Endothelial cell of umbilical vein (primary cell): ENCODE data around the gene C2orf69. TPM values are rescaled to one million over a fixed set of nuclear protein-coding genes. Genes with fewer than 3 reads are reported as not detected.

Experiments
- BruUV-seq: library from RNA; stranded (reverse); fragments of 400-500 nt; replicated peaks from 2 replicates; lab custom pipeline; 2021; lab: Mats Ljungman, UMichigan
- CTCF ChIA-PET: fragments of 300-600, 350-600 bp; sonication (Branson Sonifier 250); formaldehyde crosslinking; loops from one replicate; lab custom pipeline; 2021; ENCODE audit warnings: antibody characterized with exemption, inconsistent platforms; lab: Charles Lee
- POLR2A ChIA-PET: fragments of 300-600, 350-600 bp; sonication (Branson Sonifier 250); formaldehyde crosslinking; loops from one replicate; lab custom pipeline; 2021; ENCODE audit warnings: antibody characterized with exemption, inconsistent platforms; lab: Charles Lee
- DNase-seq: peaks from one replicate; pipeline ENCODE4 v3.0.0-alpha.2; 2011; ENCODE audit warnings: low read depth, low spot score
- FAIRE-seq: peaks from 2 replicates; lab custom pipeline; 2011; peaks lifted over from hg19 to GRCh38; lab: Jason Lieb, UNC
- H2AFZ ChIP-seq: 2 replicates; pipeline ENCODE4 v1.6.0; 2012; ENCODE audit warnings: low read depth, low read length, control low read depth, inconsistent platforms
- H3K27ac ChIP-seq: 2 replicates; pipeline ENCODE4 v1.5.1; 2011; ENCODE audit warnings: low read depth, mild to moderate bottlenecking, control low read depth, low read length, moderate library complexity; ENCODE audit not compliant: insufficient read depth
- H3K27me3 ChIP-seq, 2 experiments: 2 replicates each; pipeline versions ENCODE4 v1.6.0 to v1.6.1; 2011; ENCODE audit warnings: low read length in 2 of 2, mixed read lengths in 1 of 2; ENCODE audit not compliant: control insufficient read depth in 2 of 2, insufficient read depth in 2 of 2
- H3K36me3 ChIP-seq, 2 experiments: 2 replicates in 1 of 2; 3 replicates in 1 of 2; pipeline ENCODE4 v1.5.1; 2011; ENCODE audit warnings: low read length in 2 of 2, mild to moderate bottlenecking in 1 of 2, moderate library complexity in 1 of 2; ENCODE audit not compliant: control insufficient read depth in 2 of 2, insufficient read depth in 2 of 2; ENCODE audit errors: extremely low read depth in 1 of 2
- H3K4me1 ChIP-seq: 3 replicates; pipeline ENCODE4 v1.5.1; 2011; ENCODE audit warnings: mild to moderate bottlenecking, low read length; ENCODE audit not compliant: control insufficient read depth, insufficient read depth; ENCODE audit errors: extremely low read depth
- H3K4me2 ChIP-seq: 2 replicates; pipeline ENCODE4 v1.6.1; 2011; ENCODE audit warnings: low read length, control low read depth, mixed read lengths; ENCODE audit not compliant: insufficient read depth
- H3K4me3 ChIP-seq, 3 experiments: fragments of 200-600 bp in 1 of 3; sonication (generic), shearing (Covaris generic) in 1 of 3; replicated peaks in 1 of 3; 2 replicates each; pipeline ENCODE4 v1.5.1; 2011 to 2016; ENCODE audit warnings: control low read depth in 3 of 3, low read length in 3 of 3, mild to moderate bottlenecking in 2 of 3, inconsistent platforms in 1 of 3, low read depth in 1 of 3, moderate library complexity in 1 of 3; ENCODE audit not compliant: insufficient read depth in 1 of 3
- H3K79me2 ChIP-seq: 2 replicates; pipeline ENCODE4 v1.6.0; 2012; ENCODE audit warnings: low read length, inconsistent platforms; ENCODE audit not compliant: control insufficient read depth, insufficient read depth
- H3K9ac ChIP-seq: replicated peaks from 2 replicates; pipeline ENCODE3; 2011; ENCODE audit warnings: low read length, control low read depth; ENCODE audit not compliant: insufficient read depth; ENCODE audit errors: extremely low read depth
- H3K9me1 ChIP-seq: replicated peaks from 3 replicates; pipeline ENCODE4 v1.6.0; 2011; ENCODE audit warnings: mild to moderate bottlenecking, low read length; ENCODE audit not compliant: control insufficient read depth, insufficient read depth; ENCODE audit errors: extremely low read depth
- H3K9me3 ChIP-seq: replicated peaks from 2 replicates; pipeline ENCODE4 v1.5.1; 2012; ENCODE audit warnings: low read length, inconsistent platforms; ENCODE audit not compliant: control insufficient read depth, insufficient read depth
- H4K20me1 ChIP-seq: replicated peaks from 2 replicates; pipeline ENCODE3; 2011; ENCODE audit warnings: mild to moderate bottlenecking, low read length; ENCODE audit not compliant: control insufficient read depth, insufficient read depth; ENCODE audit errors: extremely low read depth
- EZH2 ChIP-seq: IDR thresholded peaks from 2 replicates; pipeline ENCODE4 v1.6.1; 2012; ENCODE audit warnings: borderline replicate concordance, low read depth, mild to moderate bottlenecking, moderate library complexity, low read length, inconsistent platforms; ENCODE audit not compliant: severe bottlenecking
- FOS ChIP-seq: IDR thresholded peaks from 2 replicates; pipeline ENCODE4 v1.6.1; 2011; ENCODE audit warnings: mild to moderate bottlenecking, low read length, moderate library complexity, borderline replicate concordance; ENCODE audit not compliant: insufficient read depth
- GATA2 ChIP-seq: IDR thresholded peaks from 2 replicates; pipeline ENCODE4 v1.7.0; 2011; ENCODE audit warnings: low read depth, mild to moderate bottlenecking, moderate library complexity, mixed read lengths, low read length; ENCODE audit not compliant: insufficient read length, insufficient read depth
- JUN ChIP-seq: IDR thresholded peaks from 2 replicates; pipeline ENCODE4 v1.6.1; 2011; ENCODE audit warnings: borderline replicate concordance, low read depth; ENCODE audit not compliant: insufficient read length, insufficient read depth
- MAX ChIP-seq: IDR thresholded peaks from 2 replicates; pipeline ENCODE4 v1.6.1; 2011; ENCODE audit not compliant: insufficient read depth, insufficient read length
- MYC ChIP-seq: IDR thresholded peaks from one replicate; pipeline ENCODE4 v1.6.1; 2011; ENCODE audit warnings: mild to moderate bottlenecking, low read depth, low read length
- POLR2A ChIP-seq: IDR thresholded peaks from 2 replicates; pipeline ENCODE4 v1.6.1; 2012; ENCODE audit warnings: low read depth, mild to moderate bottlenecking, control low read depth, low read length
- POLR2AphosphoS5 ChIP-seq: IDR thresholded peaks from 2 replicates; pipeline ENCODE4 v1.6.1; 2012; ENCODE audit warnings: low read depth, mild to moderate bottlenecking, control low read depth, low read length, moderate library complexity; ENCODE audit not compliant: insufficient read depth
- dilution Hi-C: fragments of 300-500 bp; cut with MboI; formaldehyde crosslinking; loops from one replicate; pipeline ENCODE4 v1.15.0; 2019; ENCODE audit warnings: low sequenced_read_pairs; ENCODE audit not compliant: extremely low pct_ligation_motif_present
- intact Hi-C: fragments of 100-400 bp; cut with micrococcal nuclease; formaldehyde crosslinking; loops from one replicate; pipeline ENCODE4 v1.10.0; 2022
- polyA plus RNA-seq, 4 experiments: library from polyadenylated mRNA; depleted of rRNA in 3 of 4; stranded (reverse) in 3 of 4; unstranded in 1 of 4; fragments of >200 nt; gene quantifications; 2 replicates each; pipeline versions ENCODE4 v1.2.1 to v1.2.3, GENCODE V29; 2011 to 2012; ENCODE audit warnings: missing spikeins in 1 of 4
- total RNA-seq: library from RNA; stranded (reverse); gene quantifications from 2 replicates; pipeline ENCODE4 v1.2.3, GENCODE V29; 2021
- TF ChIP-seq, protein P1 (sequence below), 2 donors: IDR thresholded peaks; 1 replicate in 1 of 2; 2 replicates in 1 of 2; pipeline ENCODE4 v1.5.1; 2011; ENCODE audit warnings: low read length in 2 of 2, mild to moderate bottlenecking in 2 of 2, moderate library complexity in 2 of 2, control low read depth in 1 of 2, inconsistent platforms in 1 of 2, low read depth in 1 of 2; ENCODE audit not compliant: insufficient read depth in 1 of 2; ENCODE audit errors: extremely low read depth in 1 of 2

C2orf69 gene
- total and polyA plus RNA-seq, 2 donors (not counting 3 experiments of a cell fraction or from before 2014, with no cell fraction given) = 1.7 to 12.9 TPM

- Histone ChIP-seq H3K9me1 (no peaks in the 10 kb centered on the region), H2AFZ (no peak overlapping the region), H3K79me2 (no peaks in the 10 kb centered on the region), H3K36me3 (no peaks in the 10 kb centered on the region), H3K4me3 (no peak overlapping the region), H4K20me1 (no peaks in the 10 kb centered on the region), H3K27me3 (peaks cover 0 to 4% of the 10 kb centered on the region in 2 experiments), H3K27ac (no peak overlapping the region), H3K9me3 (no peaks in the 10 kb centered on the region), H3K9ac (no peak overlapping the region), H3K4me2 (no peak overlapping the region), H3K4me1 (no peaks in the 10 kb centered on the region)
- BruUV-seq = no TSS peak
- dilution Hi-C loops = no loop called here
- TF ChIP-seq JUN (no peak), MAX (no peak), POLR2A (no peak), MYC (no peak), EZH2 (no peak), GATA2 (no peak), FOS (no peak), POLR2AphosphoS5 (no peak)
- TF ChIP-seq, protein P1, sequence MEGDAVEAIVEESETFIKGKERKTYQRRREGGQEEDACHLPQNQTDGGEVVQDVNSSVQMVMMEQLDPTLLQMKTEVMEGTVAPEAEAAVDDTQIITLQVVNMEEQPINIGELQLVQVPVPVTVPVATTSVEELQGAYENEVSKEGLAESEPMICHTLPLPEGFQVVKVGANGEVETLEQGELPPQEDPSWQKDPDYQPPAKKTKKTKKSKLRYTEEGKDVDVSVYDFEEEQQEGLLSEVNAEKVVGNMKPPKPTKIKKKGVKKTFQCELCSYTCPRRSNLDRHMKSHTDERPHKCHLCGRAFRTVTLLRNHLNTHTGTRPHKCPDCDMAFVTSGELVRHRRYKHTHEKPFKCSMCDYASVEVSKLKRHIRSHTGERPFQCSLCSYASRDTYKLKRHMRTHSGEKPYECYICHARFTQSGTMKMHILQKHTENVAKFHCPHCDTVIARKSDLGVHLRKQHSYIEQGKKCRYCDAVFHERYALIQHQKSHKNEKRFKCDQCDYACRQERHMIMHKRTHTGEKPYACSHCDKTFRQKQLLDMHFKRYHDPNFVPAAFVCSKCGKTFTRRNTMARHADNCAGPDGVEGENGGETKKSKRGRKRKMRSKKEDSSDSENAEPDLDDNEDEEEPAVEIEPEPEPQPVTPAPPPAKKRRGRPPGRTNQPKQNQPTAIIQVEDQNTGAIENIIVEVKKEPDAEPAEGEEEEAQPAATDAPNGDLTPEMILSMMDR (IDR thresholded peaks at IDR 0.05; ENCODE audit: extremely low read depth in 1 of 2, insufficient read depth in 1 of 2, low read depth in 1 of 2, low read length in 2 of 2) = no peak
- FAIRE-seq = no peak
- intact Hi-C loops = loop anchor here (10.0 kb wide), 1 partner anchor 1554 kb away; no protein-coding TSS in a partner anchor
- DNase-seq = no peak
- CTCF ChIA-PET = interaction anchor here (1.0 kb wide), 1 partner anchor 13 kb away, joined by 4 read pairs; no protein-coding TSS in a partner anchor
- POLR2A ChIA-PET = no interaction called here
These were observed 42.5 kb upstream of the C2orf69 start for GRCh38 chr2:199868431-199869226.
